Uterus (tissue), 4 donors: ENCODE results near the gene AKT2. TPM values are rescaled to one million over a fixed set of nuclear protein-coding genes. Genes with fewer than 3 reads are reported as not detected.

Experiments
- DNase-seq, 2 donors: peaks; one replicate each; pipeline ENCODE4 v3.0.0-alpha.2; 2019 to 2020
- H3K27ac ChIP-seq, 2 donors: fragments of 200-600 bp; sonication (generic); 1 replicate in 1 of 2; 2 replicates in 1 of 2; pipeline ENCODE4 v1.5.1; 2016 to 2018
- H3K27me3 ChIP-seq, 2 donors: fragments of 200-600 bp; sonication (generic); one replicate each; pipeline ENCODE4 v1.5.1; 2018 to 2019; ENCODE audit warnings: control low read depth in 1 of 2
- H3K36me3 ChIP-seq, 2 donors: fragments of 200-600 bp; sonication (generic); one replicate each; pipeline ENCODE4 v1.5.1; 2019; ENCODE audit warnings: control low read depth in 1 of 2
- H3K4me1 ChIP-seq, 2 donors: fragments of 200-600 bp; sonication (generic); one replicate each; pipeline ENCODE4 v1.5.1; 2018 to 2019; ENCODE audit warnings: control low read depth in 1 of 2
- H3K4me3 ChIP-seq, 2 donors: fragments of 200-600 bp; sonication (generic); 1 replicate in 1 of 2; 2 replicates in 1 of 2; pipeline ENCODE4 v1.5.1; 2018 to 2019; ENCODE audit warnings: mild to moderate bottlenecking in 1 of 2
- H3K9me3 ChIP-seq, 2 donors: fragments of 200-600 bp; sonication (generic); one replicate each; pipeline ENCODE4 v1.5.1; 2019; ENCODE audit warnings: control low read depth in 1 of 2
- POLR2A ChIP-seq, 2 donors: fragments of 450-650 bp; IDR thresholded peaks; one replicate each; pipeline ENCODE4 v1.6.1; 2016; ENCODE audit warnings: antibody characterized with exemption in 2 of 2, mild to moderate bottlenecking in 1 of 2, moderate library complexity in 1 of 2
- intact Hi-C: fragments of 100-400 bp; cut with DNase I; formaldehyde crosslinking; loops from one replicate; pipeline ENCODE4 v1.15.1; 2023; ENCODE audit warnings: low total_unique reads
- total RNA-seq, 4 donors: library from RNA; depleted of rRNA in 3 of 4; stranded (reverse); fragments of >200 nt in 3 of 4; gene quantifications; one replicate each; pipeline versions ENCODE4 v1.1.0 to v1.2.4, GENCODE V29; 2014 to 2023
- TF ChIP-seq, protein P1 (sequence below), 4 experiments: fragments of 200-600 bp in 2 of 4; fragments of 450-650 bp in 2 of 4; sonication (generic) in 2 of 4; IDR thresholded peaks; one replicate each; pipeline ENCODE4 v1.5.1; 2016 to 2019; ENCODE audit warnings: antibody characterized with exemption in 4 of 4, mild to moderate bottlenecking in 2 of 4, moderate library complexity in 1 of 4
- donor health status: DM: yes; HTN: yes; CAD: no.

Gene AKT2
- total RNA-seq, 4 donors from 2014 or later: 32.6 to 177 (median 95.2) TPM

DNA sequence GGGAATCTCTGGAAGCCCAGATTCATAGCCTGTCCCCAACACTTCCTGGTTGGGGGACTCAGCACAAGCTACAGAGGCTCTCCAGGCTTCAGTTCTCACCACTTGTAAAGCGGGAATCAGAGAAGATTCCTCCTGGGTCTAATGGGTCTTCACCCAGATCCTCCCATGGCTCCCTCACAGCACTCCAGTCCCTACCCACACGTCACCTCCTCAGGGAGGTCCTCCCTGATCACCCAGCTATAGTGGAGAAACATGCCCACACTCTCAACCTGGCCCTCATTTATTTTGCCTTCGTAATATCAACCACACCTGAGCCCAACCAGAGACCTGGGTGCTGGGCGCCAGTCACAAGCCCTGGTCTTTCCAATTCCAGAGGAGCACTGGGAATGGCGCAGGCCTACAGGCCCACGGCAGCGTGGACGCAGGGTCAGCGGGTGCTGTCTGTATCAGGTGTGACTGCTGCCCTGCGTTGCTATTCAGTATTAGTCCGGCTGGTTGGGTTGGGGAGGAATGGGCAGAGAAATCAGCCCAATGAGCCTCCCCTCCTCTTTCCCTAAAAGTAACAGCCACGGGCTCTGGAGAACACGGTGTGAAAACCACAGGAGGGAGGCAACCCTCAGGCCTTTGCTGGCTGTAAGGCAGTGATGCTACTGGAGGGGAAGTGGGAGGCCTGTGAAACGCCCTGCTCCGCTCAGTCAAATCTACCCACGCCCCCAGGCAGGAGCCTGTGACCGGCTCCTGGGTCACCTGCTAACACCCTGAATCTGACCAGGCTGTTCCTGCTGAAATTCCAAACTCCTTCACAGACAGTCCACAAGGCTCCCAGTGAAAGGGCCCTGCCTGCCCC is 5.2 kb downstream of the AKT2 start:
- Histone ChIP-seq H3K27ac (peak overlapping the region; percentile 77 to 78), H3K27me3 (no peaks in the 10 kb centered on the region), H3K9me3 (no peaks in the 10 kb centered on the region), H3K36me3 (no peaks in the 10 kb centered on the region), H3K4me3 (peak overlapping the region in 1 of 2 donors; percentile 30), H3K4me1 (peaks cover 11 to 60% of the 10 kb centered on the region in 2 donors)
- no peak for TF ChIP-seq POLR2A (IDR thresholded peaks at IDR 0.05)
- TF ChIP-seq, protein P1, sequence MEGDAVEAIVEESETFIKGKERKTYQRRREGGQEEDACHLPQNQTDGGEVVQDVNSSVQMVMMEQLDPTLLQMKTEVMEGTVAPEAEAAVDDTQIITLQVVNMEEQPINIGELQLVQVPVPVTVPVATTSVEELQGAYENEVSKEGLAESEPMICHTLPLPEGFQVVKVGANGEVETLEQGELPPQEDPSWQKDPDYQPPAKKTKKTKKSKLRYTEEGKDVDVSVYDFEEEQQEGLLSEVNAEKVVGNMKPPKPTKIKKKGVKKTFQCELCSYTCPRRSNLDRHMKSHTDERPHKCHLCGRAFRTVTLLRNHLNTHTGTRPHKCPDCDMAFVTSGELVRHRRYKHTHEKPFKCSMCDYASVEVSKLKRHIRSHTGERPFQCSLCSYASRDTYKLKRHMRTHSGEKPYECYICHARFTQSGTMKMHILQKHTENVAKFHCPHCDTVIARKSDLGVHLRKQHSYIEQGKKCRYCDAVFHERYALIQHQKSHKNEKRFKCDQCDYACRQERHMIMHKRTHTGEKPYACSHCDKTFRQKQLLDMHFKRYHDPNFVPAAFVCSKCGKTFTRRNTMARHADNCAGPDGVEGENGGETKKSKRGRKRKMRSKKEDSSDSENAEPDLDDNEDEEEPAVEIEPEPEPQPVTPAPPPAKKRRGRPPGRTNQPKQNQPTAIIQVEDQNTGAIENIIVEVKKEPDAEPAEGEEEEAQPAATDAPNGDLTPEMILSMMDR (IDR thresholded peaks at IDR 0.05): no peak
- DNase-seq: no peak
- intact Hi-C loops: no loop called here

DNA sequence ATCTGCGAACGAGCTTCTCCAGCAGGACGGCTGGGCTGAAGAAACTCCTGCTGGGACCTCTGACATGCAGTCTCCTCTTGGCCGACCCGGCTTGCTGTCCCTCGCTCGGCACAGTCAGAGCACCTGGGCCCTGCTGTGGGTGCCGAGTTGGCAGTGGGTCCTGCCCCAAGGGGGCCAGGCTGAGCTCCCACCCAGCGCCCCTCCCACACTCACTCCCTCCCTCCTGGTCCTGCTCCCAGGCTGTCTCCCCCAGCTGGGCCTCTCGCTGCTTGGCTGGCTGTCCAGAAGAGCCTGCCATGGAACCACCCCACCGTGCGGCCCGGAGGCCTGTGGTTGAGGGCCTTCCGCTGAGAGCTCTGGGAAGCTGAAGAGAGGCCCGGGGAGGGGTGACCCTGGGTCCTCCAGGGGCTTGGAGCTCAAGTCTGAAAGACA is 6.0 kb downstream of the AKT2 start:
- no peaks in the 10 kb centered on the region for H3K27me3 ChIP-seq
- H3K4me3 ChIP-seq: peak overlapping the region; percentile 26 to 30
- intact Hi-C loops: no loop called here
- peaks cover 11 to 66% of the 10 kb centered on the region in 2 donors for H3K4me1 ChIP-seq
- no peaks in the 10 kb centered on the region for H3K9me3 ChIP-seq
- peak overlapping the region; percentile 77 to 78 for H3K27ac ChIP-seq
- DNase-seq: peak; percentile 67 to 84
- H3K36me3 ChIP-seq: no peaks in the 10 kb centered on the region
- TF ChIP-seq POLR2A (IDR thresholded peaks at IDR 0.05): no peak
- TF ChIP-seq, protein P1 (IDR thresholded peaks at IDR 0.05): peak in 3 of 4 experiments; percentile 6 to 25 (median 7)

DNA sequence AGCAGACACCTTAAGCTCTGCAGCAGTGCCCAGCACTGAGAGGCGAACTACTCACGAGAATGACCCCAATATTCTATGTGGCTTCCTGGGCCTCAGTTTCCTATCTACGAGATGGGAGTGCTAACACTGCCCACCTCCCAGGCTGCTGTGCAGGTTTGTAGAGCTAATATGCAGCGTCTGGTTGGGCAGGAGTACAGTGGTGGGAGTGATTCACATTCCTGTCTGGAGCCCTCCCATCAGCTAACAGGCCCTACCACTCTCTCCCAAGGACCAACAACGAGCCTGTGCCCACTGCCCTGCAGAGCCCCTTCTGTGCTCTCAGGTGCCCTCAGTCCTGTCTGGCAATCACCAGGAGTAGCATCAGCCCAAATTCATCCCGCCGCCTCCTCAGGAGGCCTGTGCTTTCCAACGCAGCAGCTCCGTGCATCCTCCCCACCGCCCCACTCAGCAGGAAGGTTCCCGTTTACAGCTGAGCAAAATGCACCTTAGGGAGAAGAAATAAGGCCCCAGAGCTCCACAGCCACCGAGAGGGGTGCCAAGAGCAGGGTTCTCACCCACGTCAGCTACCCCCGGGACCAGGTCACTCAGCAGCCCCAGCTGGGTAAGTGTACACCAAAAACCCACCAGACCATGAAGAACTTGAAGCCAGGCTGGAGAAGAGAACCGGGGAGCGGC is 6.6 kb downstream of the AKT2 start:
- Histone ChIP-seq H3K9me3 (no peaks in the 10 kb centered on the region), H3K4me3 (peak overlapping the region; percentile 26 to 30), H3K27ac (peak overlapping the region; percentile 77 to 78), H3K36me3 (no peaks in the 10 kb centered on the region), H3K27me3 (no peaks in the 10 kb centered on the region), H3K4me1 (peaks cover 11 to 59% of the 10 kb centered on the region in 2 donors)
- peak in 1 of 2 donors; percentile 9 for DNase-seq
- TF ChIP-seq POLR2A (IDR thresholded peaks at IDR 0.05): no peak
- intact Hi-C loops: no loop called here

DNA sequence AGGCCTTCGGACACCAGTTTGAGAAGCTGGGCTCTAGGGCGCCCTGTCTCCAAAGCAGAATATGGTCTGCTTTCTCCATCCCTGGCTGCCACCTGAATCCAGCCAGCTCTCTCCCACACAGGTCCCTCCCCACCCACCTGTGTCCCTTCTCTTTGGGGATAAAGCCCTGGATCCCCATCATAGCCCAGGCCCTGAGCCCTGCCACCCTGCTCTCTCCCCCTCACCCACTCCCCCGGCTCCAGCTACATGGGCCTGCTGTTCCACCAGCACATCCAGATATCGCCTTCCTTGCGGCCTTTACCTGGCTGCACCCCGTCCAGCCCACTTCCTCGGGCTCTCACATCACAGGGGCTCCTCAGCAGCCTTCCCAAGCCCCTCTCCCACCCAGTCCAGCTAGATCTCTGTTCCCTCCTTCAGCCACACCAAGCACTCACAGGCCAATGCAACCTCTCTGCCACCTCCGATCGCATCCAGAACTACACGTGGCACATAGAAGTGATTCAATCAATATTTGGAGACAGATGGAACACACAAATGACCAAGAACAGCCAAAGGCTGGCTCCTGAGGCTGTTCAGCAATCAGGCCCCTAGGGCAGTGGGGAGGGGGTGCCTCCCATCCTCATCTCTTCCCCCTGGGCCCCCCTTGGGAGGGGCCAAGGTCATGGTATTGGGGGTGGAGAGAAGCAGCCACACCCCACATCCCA is 7.6 kb downstream of the AKT2 start:
- Histone ChIP-seq H3K4me1 (peaks cover 11 to 54% of the 10 kb centered on the region in 2 donors), H3K9me3 (no peaks in the 10 kb centered on the region), H3K27ac (peak overlapping the region in 1 of 2 donors; percentile 31), H3K4me3 (no peak overlapping the region), H3K36me3 (no peaks in the 10 kb centered on the region), H3K27me3 (no peaks in the 10 kb centered on the region)
- intact Hi-C loops: no loop called here
- TF ChIP-seq, protein P1 (IDR thresholded peaks at IDR 0.05): no peak
- TF ChIP-seq POLR2A (IDR thresholded peaks at IDR 0.05): no peak
- peak in 1 of 2 donors; percentile 7 for DNase-seq
